Mesenchymal stem cell (in vitro differentiated cells and primary cell): ENCODE results near the gene OPN1LW.
"Not testable (repeated sequence)": the region's sequence is repeated elsewhere in the genome, so short reads cannot be mapped to it uniquely, and the experiment has no call there.

Source experiments
- DNase-seq: peaks from one replicate; pipeline ENCODE4 v3.0.0-alpha.2; 2013
- H2AFZ ChIP-seq: one replicate; pipeline ENCODE4 v1.6.1; 2013; ENCODE audit warnings: low read depth, mild to moderate bottlenecking, control low read depth, inconsistent platforms, low read length, moderate library complexity
- H2AK5ac ChIP-seq: 2 replicates; pipeline ENCODE4 v1.6.1; 2013; ENCODE audit warnings: low read length, moderate library complexity, mild to moderate bottlenecking, inconsistent platforms; ENCODE audit not compliant: severe bottlenecking
- H2BK120ac ChIP-seq: one replicate; pipeline ENCODE4 v1.6.1; 2013; ENCODE audit warnings: low read depth, mild to moderate bottlenecking, inconsistent platforms, low read length, moderate library complexity
- H2BK12ac ChIP-seq, 2 experiments: one replicate each; pipeline ENCODE4 v1.6.1; 2013; ENCODE audit warnings: inconsistent platforms in 2 of 2, low read length in 2 of 2, mild to moderate bottlenecking in 2 of 2, moderate library complexity in 2 of 2, control low read depth in 1 of 2
- H2BK15ac ChIP-seq: one replicate; pipeline ENCODE4 v1.6.1; 2013; ENCODE audit warnings: mild to moderate bottlenecking, low read depth, inconsistent platforms; ENCODE audit not compliant: poor library complexity, severe bottlenecking
- H2BK5ac ChIP-seq: 2 replicates; pipeline ENCODE4 v1.6.1; 2013; ENCODE audit warnings: low read depth, mild to moderate bottlenecking, low read length, control low read depth, inconsistent platforms; ENCODE audit not compliant: poor library complexity, severe bottlenecking
- H3K14ac ChIP-seq, 2 experiments: one replicate each; pipeline ENCODE4 v1.6.1; 2013; ENCODE audit warnings: inconsistent platforms in 2 of 2, low read length in 2 of 2, control low read depth in 1 of 2, mild to moderate bottlenecking in 1 of 2, moderate library complexity in 1 of 2
- H3K18ac ChIP-seq, 2 experiments: one replicate each; pipeline ENCODE4 v1.6.1; 2013; ENCODE audit warnings: inconsistent platforms in 2 of 2, low read length in 2 of 2, control low read depth in 1 of 2, low read depth in 1 of 2, mild to moderate bottlenecking in 1 of 2
- H3K23ac ChIP-seq, 2 experiments: one replicate each; pipeline ENCODE4 v1.6.1; 2013; ENCODE audit warnings: inconsistent platforms in 2 of 2, low read length in 2 of 2, mild to moderate bottlenecking in 2 of 2, moderate library complexity in 2 of 2, control low read depth in 1 of 2
- H3K27ac ChIP-seq: 2 replicates; pipeline ENCODE4 v1.5.1; 2013; ENCODE audit warnings: mild to moderate bottlenecking, moderate library complexity, low read length, control low read depth, inconsistent platforms; ENCODE audit not compliant: poor library complexity, severe bottlenecking
- H3K27me3 ChIP-seq, 2 experiments: 2 replicates each; pipeline versions ENCODE4 v1.6.1 to v1.7.0; 2013; ENCODE audit warnings: low read length in 2 of 2, mild to moderate bottlenecking in 2 of 2, moderate library complexity in 2 of 2, control low read depth in 1 of 2, inconsistent platforms in 1 of 2; ENCODE audit not compliant: control insufficient read depth in 1 of 2, insufficient read depth in 1 of 2
- H3K36me3 ChIP-seq, 2 experiments: 2 replicates each; pipeline versions ENCODE4 v1.6.1 to v1.7.0; 2013; ENCODE audit warnings: low read length in 2 of 2, control low read depth in 1 of 2, inconsistent platforms in 1 of 2, low read depth in 1 of 2, mild to moderate bottlenecking in 1 of 2; ENCODE audit not compliant: insufficient read depth in 2 of 2, control insufficient read depth in 1 of 2
- H3K4ac ChIP-seq, 2 experiments: one replicate each; pipeline ENCODE4 v1.6.1; 2013; ENCODE audit warnings: inconsistent platforms in 2 of 2, low read length in 2 of 2, mild to moderate bottlenecking in 2 of 2, moderate library complexity in 2 of 2, control low read depth in 1 of 2, low read depth in 1 of 2
- H3K4me1 ChIP-seq: 2 replicates; pipeline ENCODE4 v1.6.1; 2013; ENCODE audit warnings: low read depth, low read length, control low read depth; ENCODE audit not compliant: control insufficient read depth, insufficient read depth
- H3K4me2 ChIP-seq: 2 replicates; pipeline ENCODE4 v1.6.1; 2013; ENCODE audit warnings: low read length, mild to moderate bottlenecking, inconsistent platforms; ENCODE audit not compliant: poor library complexity, severe bottlenecking
- H3K4me3 ChIP-seq, 2 experiments: 2 replicates each; pipeline versions ENCODE4 v1.5.1 to v1.7.0; 2013; ENCODE audit warnings: low read length in 2 of 2, mild to moderate bottlenecking in 2 of 2, control low read depth in 1 of 2, low read depth in 1 of 2; ENCODE audit not compliant: insufficient read depth in 1 of 2
- H3K79me1 ChIP-seq: replicated peaks from 2 replicates; pipeline ENCODE4 v1.6.1; 2013; ENCODE audit warnings: mild to moderate bottlenecking, control low read depth, low read length, inconsistent platforms; ENCODE audit not compliant: poor library complexity, severe bottlenecking
- H3K9ac ChIP-seq: 2 replicates; pipeline ENCODE4 v1.7.0; 2013; ENCODE audit warnings: mild to moderate bottlenecking, low read length, moderate library complexity
- H3K9me3 ChIP-seq: 2 replicates; pipeline ENCODE4 v1.7.0; 2013; ENCODE audit warnings: mild to moderate bottlenecking, low read length; ENCODE audit not compliant: control insufficient read depth
- H4K8ac ChIP-seq: one replicate; pipeline ENCODE4 v1.6.1; 2013; ENCODE audit warnings: inconsistent platforms, mild to moderate bottlenecking, low read length, moderate library complexity
- H4K91ac ChIP-seq: one replicate; pipeline ENCODE4 v1.6.1; 2013; ENCODE audit warnings: mild to moderate bottlenecking, low read length, inconsistent platforms
- WGBS: methylation state at CpG from one replicate; pipeline ENCODE4 v1.1.7; 2013; ENCODE audit warnings: mixed read lengths; 5-methylcytosine and 5-hydroxymethylcytosine counted together

The OPN1LW gene

DNA sequence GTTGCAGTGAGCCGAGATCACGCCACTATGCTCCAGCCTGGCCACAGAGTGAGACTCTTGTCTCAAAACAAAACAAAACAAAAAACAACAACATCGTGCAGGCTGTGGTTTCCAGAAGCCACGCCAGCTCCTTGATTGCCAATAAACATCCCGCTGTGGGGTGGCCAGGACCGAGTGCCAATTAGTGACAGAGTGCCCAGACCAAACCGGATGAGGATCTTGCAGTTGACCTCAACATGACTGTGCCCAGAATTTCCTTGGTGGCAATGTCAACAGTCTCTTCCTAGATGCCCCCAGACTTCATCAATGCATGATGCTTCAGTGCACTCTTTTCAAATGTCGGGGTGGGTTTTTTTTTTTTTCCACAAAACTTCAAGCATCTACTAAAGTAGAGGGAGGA lies 39.8 kb downstream of the OPN1LW start:
- not testable (repeated sequence) for H3K18ac ChIP-seq, H2AFZ ChIP-seq, DNase-seq

DNA sequence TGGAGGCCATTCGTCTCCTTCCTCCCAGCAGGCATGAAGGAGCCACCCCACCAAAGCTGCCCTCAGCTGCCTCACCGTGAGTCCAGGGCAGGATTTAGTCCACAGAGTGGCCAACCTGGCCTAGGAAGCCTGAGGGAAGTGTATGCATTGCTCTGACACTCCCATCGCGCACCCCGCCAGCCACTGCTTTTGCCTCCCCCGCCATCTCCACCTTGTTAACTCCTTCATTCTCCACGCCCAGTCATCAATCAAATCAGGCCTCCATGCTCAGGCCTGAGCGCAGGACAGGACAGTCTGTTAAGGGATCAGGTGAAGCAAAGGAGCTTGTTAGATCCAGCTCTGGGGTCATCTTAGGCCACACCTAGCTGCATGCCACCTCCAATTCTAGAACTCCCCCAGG lies 48.8 kb downstream of the OPN1LW start:
- DNase-seq, H2AFZ ChIP-seq, H3K23ac ChIP-seq, H3K27ac ChIP-seq, H2BK5ac ChIP-seq, H3K18ac ChIP-seq, H3K79me1 ChIP-seq, H2BK120ac ChIP-seq, H4K91ac ChIP-seq, H2BK15ac ChIP-seq, H3K4ac ChIP-seq, H3K4me3 ChIP-seq, H3K9me3 ChIP-seq, H3K4me2 ChIP-seq, H3K27me3 ChIP-seq, H4K8ac ChIP-seq, H3K9ac ChIP-seq, H2BK12ac ChIP-seq, H3K14ac ChIP-seq, H2AK5ac ChIP-seq, H3K36me3 ChIP-seq, H3K4me1 ChIP-seq: not testable (repeated sequence)
- no CpG with 5 or more reads among the region's 8 CpGs for WGBS

More for the DNA sequence above, 39.8 kb downstream of the OPN1LW start:
- no CpG with 5 or more reads among the region's 8 CpGs for WGBS
- not testable (repeated sequence) for H3K27ac ChIP-seq, H2AK5ac ChIP-seq, H3K4me2 ChIP-seq, H2BK5ac ChIP-seq, H2BK12ac ChIP-seq, H3K36me3 ChIP-seq, H3K9me3 ChIP-seq, H4K8ac ChIP-seq, H4K91ac ChIP-seq, H3K4me3 ChIP-seq, H3K14ac ChIP-seq, H3K9ac ChIP-seq, H2BK15ac ChIP-seq, H3K27me3 ChIP-seq, H2BK120ac ChIP-seq, H3K23ac ChIP-seq, H3K4ac ChIP-seq, H3K4me1 ChIP-seq, H3K79me1 ChIP-seq

DNA sequence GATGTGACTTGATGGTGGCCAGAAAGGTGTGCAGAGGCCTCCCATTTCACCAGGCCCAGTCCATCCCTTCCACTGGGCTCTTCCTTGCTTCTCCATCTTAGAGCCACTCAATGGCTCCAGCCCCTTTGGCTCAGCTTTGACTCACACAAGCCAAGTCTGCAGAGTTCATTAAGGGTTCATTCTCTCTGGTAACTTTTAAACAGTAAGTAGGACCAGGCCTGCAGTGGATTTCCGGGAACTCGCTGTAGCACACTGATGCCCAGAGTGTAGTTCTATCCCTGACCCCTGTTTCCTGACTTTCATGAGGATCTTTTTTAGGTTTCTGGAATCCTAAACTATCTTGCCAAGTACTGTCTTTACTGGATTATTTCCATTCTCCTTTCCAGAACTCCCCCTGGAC lies 50.3 kb downstream of the OPN1LW start:
- not testable (repeated sequence) for H4K8ac ChIP-seq, H2BK15ac ChIP-seq, H2BK12ac ChIP-seq, H3K36me3 ChIP-seq, H2AFZ ChIP-seq, H3K27ac ChIP-seq, H3K4me2 ChIP-seq, H2BK5ac ChIP-seq, H2BK120ac ChIP-seq, H4K91ac ChIP-seq, H3K9ac ChIP-seq, H3K27me3 ChIP-seq, H3K9me3 ChIP-seq, H3K23ac ChIP-seq, H3K4me1 ChIP-seq, H3K4ac ChIP-seq, H2AK5ac ChIP-seq, H3K18ac ChIP-seq, DNase-seq, H3K14ac ChIP-seq, H3K4me3 ChIP-seq, H3K79me1 ChIP-seq
- WGBS: no CpG with 5 or more reads among the region's 2 CpGs

DNA sequence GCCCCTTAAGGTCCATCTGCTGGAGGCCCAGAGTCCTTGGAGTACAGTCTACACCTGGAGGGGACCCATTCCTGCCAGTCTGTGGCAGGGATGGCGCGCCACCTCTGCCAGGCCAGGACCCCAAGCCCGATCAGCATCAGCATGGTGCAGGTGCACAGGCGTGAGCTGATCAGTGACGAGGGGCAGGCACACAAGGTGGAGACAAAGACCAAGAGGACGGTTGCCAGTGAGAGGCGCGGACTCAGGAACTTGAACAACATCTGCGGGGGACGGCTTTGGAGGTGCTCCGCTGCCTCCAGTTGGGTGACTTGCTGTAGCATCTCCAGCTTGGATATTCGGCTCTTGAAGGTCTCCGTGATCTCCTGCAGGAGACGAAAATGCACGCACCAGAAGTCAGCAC lies 52.4 kb downstream of the OPN1LW start:
- not testable (repeated sequence) for DNase-seq, H4K8ac ChIP-seq, H3K4ac ChIP-seq, H2BK5ac ChIP-seq, H3K23ac ChIP-seq, H2BK12ac ChIP-seq, H3K27ac ChIP-seq, H3K27me3 ChIP-seq, H3K4me3 ChIP-seq, H3K36me3 ChIP-seq, H3K79me1 ChIP-seq, H2AK5ac ChIP-seq, H2BK120ac ChIP-seq, H3K9me3 ChIP-seq, H3K4me2 ChIP-seq, H2BK15ac ChIP-seq, H4K91ac ChIP-seq, H2AFZ ChIP-seq, H3K18ac ChIP-seq, H3K14ac ChIP-seq, H3K9ac ChIP-seq, H3K4me1 ChIP-seq
- no CpG with 5 or more reads among the region's 15 CpGs for WGBS
